Measurements from ENCODE around the gene ODAD2.

Gene ODAD2, protein sequence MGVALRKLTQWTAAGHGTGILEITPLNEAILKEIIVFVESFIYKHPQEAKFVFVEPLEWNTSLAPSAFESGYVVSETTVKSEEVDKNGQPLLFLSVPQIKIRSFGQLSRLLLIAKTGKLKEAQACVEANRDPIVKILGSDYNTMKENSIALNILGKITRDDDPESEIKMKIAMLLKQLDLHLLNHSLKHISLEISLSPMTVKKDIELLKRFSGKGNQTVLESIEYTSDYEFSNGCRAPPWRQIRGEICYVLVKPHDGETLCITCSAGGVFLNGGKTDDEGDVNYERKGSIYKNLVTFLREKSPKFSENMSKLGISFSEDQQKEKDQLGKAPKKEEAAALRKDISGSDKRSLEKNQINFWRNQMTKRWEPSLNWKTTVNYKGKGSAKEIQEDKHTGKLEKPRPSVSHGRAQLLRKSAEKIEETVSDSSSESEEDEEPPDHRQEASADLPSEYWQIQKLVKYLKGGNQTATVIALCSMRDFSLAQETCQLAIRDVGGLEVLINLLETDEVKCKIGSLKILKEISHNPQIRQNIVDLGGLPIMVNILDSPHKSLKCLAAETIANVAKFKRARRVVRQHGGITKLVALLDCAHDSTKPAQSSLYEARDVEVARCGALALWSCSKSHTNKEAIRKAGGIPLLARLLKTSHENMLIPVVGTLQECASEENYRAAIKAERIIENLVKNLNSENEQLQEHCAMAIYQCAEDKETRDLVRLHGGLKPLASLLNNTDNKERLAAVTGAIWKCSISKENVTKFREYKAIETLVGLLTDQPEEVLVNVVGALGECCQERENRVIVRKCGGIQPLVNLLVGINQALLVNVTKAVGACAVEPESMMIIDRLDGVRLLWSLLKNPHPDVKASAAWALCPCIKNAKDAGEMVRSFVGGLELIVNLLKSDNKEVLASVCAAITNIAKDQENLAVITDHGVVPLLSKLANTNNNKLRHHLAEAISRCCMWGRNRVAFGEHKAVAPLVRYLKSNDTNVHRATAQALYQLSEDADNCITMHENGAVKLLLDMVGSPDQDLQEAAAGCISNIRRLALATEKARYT

DNA sequence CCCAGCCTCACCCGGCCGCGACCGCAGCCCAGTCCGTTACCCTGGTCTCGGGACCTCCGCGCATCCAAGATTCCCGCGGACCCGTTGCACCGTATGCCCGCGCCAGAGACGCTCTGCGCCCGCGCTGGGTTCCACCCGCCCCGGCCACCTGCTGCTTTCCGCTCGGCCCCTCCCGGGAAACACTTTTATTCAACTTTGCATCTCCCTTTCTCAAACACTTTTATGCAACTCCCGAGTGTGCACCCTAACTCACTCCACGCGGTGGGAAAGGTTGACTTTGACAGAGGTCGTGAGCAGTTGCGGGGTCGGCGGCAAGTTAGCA is at the start of gene ODAD2:
TSS of gene ODAD2 (minus strand) at position 126 of the 322 bp plus-strand sequence. CDS start 3,937 bp downstream, outside the sequence.
- H3K9me3 ChIP-seq (ENCODE audit: control insufficient read depth, insufficient read depth, low read length) = no peaks in the 10 kb centered on the region
- no peaks in the 10 kb centered on the region for H3K36me3 ChIP-seq (ENCODE audit: insufficient read depth, low read length)
- H3K4me1 ChIP-seq (ENCODE audit: insufficient read depth, low read length) = 0 out of 2 replicates have a peak, but pooled peaks cover 5% of the 10 kb centered on the region
- peak within 1 kb of the TSS; percentile 86 for H3K9ac ChIP-seq (ENCODE audit: low read depth, low read length)

DNA sequence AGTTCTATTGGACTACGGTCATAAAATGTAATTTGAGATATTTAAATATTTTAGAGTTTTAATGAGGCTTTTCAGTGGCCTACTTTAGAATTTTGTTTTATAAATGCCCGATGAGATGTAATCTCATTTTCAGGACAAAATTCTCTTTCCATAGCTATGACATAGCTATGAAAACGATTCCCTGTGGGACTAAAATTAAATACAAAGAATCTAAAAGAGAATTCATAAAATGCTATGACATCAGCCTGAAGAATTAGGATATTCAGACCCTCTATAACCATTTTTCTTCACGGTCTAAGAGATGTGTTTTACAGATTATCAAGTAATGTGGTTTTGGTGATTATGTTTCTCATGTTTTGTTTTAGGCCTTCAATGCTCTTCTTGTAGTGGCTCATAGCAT is 48.2 kb upstream of the ODAD2 start:
- Histone ChIP-seq H3K36me3 (ENCODE audit: insufficient read depth, low read length) (no peaks in the 10 kb centered on the region), H3K9me3 (ENCODE audit: control insufficient read depth, insufficient read depth, low read length) (no peaks in the 10 kb centered on the region), H3K4me1 (ENCODE audit: insufficient read depth, low read length) (no peaks in the 10 kb centered on the region), H3K9ac (ENCODE audit: low read depth, low read length) (no peak overlapping the region)

DNA sequence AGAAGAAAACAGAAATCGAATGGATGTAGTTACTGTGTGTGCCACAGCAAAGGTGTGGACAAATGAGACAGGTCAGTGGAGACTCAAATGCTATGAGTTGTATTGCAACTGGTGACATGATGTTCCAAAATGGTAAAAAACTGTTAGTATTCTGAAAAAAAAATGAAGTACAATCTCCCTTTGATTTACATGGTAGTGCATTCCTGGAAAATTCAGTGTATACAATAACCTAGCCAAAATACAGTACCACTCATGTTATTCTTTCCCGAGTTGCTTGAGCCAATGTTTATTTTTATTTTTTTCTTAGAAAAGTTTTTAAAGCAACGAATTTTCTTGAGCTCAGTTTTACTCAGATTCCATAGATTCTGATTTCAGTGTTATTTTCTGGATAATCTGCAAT is 47.7 kb upstream of the ODAD2 start:
- Histone ChIP-seq H3K36me3 (ENCODE audit: insufficient read depth, low read length) (no peaks in the 10 kb centered on the region), H3K9me3 (ENCODE audit: control insufficient read depth, insufficient read depth, low read length) (no peaks in the 10 kb centered on the region), H3K9ac (ENCODE audit: low read depth, low read length) (no peak overlapping the region), H3K4me1 (ENCODE audit: insufficient read depth, low read length) (no peaks in the 10 kb centered on the region)

DNA sequence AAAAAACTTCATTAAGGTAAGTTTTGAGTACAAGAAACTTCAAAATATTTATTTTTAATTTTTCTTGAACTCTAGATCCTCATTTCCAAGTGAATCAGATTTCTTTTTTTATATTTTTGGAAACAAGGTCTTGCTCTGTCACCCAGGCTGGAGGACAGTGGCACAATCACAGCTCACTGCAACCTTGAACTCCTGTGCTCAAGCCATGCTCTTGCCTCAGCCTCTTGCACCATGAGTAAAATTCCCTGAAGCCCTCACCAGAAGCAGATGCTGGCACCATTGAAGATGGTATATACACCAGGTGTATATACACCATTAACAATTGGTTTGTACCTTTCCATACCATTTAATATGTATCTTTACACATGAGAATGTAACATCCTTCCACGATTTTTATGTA is 45.1 kb upstream of the ODAD2 start:
- no peaks in the 10 kb centered on the region for H3K36me3 ChIP-seq (ENCODE audit: insufficient read depth, low read length)
- H3K9ac ChIP-seq (ENCODE audit: low read depth, low read length) = no peak overlapping the region
- no peaks in the 10 kb centered on the region for H3K4me1 ChIP-seq (ENCODE audit: insufficient read depth, low read length)
- H3K9me3 ChIP-seq (ENCODE audit: control insufficient read depth, insufficient read depth, low read length) = no peaks in the 10 kb centered on the region

DNA sequence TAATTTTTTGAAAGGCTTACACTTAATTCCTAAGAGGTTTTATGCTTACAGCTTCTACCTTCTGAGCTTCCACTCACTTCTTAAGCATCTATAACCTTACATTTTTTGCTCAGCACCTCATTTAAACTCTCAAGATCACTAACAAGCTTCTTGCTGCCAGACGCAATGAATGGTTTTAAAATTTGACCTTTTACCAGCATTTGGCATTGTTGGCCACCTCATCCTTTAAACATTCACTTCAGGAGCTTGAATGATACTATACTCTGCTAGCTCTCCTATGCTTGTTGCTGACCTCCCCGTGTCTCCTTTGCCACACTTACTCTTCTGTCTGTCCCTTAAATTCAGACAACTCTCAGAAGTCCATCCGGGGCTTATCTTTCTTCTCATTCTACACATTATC is 37.7 kb upstream of the ODAD2 start:
- H3K9ac ChIP-seq (ENCODE audit: low read depth, low read length) = no peak overlapping the region

DNA sequence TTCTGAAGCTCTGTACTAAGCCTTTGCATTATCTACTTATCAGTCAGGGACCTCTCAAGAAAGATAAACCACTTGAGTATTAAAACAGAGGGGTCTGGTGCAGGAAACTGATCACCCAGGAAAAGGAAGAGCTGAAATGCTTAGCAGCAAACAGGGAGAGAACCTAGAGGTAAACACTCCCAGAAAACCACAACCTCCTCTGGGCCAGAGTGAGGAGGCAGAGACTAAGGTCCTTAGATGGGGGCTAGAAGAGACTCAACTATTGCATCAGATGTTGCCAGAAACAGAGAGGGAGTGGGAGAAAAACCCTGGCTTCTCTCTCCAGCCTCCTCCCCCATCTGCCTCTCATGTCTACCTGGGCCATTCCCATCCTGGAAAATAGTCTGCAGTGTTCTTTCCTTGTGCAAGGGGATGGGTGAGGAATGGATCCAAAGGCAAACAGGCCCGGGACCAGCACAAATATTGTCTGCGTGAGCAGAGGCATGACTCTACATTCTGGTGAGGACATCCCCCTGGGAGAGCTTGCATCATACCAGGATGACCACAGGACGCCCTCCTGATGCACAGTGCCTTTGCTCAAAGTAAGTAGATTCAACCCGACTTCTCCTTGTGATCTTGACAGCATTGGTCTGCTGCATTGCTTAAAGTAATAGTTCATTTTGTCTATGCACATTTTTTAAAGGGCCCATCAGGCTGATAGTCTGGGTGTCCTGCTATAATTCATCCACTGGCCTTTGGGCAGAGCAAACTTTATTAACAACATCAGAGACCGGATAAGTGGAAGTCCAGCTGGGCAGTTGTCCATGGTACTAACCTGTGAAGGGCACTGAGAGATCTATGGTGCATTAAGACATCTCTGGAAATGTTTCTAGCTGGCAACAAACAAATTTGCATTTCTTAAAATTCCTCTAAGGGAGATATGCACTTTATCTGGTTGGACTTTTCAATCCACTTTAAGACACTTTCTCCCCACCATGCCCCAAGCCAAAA is 22.4 kb upstream of the ODAD2 start:
- Histone ChIP-seq H3K36me3 (ENCODE audit: insufficient read depth, low read length) (no peaks in the 10 kb centered on the region), H3K9me3 (ENCODE audit: control insufficient read depth, insufficient read depth, low read length) (no peaks in the 10 kb centered on the region), H3K9ac (ENCODE audit: low read depth, low read length) (no peak overlapping the region), H3K4me1 (ENCODE audit: insufficient read depth, low read length) (no peaks in the 10 kb centered on the region)

More for the DNA sequence above, 37.7 kb upstream of the ODAD2 start:
- no peaks in the 10 kb centered on the region for H3K4me1 ChIP-seq (ENCODE audit: insufficient read depth, low read length)
- no peaks in the 10 kb centered on the region for H3K36me3 ChIP-seq (ENCODE audit: insufficient read depth, low read length)
- no peaks in the 10 kb centered on the region for H3K9me3 ChIP-seq (ENCODE audit: control insufficient read depth, insufficient read depth, low read length)

DNA sequence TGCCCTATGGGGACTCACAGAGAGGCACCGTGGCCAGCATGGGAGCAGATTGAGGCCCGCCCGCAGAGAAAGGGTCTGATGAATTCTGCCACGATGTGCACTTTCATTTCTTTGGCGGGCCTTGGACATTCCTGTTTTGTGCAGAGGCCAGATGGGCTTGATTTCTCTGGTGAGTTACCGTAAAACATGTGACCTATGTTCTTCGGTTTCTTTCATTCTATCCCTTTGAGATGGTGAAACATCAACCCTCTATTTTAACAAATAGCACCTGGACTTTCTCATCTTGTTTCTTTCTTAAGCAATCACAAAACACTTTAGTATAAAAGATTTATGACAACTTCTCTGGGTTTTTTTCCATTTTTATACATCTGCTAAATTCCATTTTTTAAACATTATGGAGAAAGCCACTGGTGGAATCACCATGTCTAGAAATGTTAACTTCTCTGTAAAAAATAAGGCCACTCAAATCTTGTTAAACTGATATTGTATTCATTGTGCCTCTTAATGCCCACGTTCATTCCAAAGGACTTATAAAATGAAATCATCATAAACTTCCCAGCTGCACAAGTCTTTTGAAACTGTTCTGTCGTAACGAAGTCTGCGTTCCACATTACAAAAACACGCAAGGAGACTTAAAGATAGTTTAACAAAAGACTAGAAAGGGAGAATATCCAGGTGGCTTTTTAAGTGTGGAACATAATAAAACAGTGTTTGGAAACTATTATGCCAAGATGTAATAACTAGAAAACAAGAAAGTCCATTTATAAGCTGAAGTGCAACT is 21.4 kb upstream of the ODAD2 start:
- H3K36me3 ChIP-seq (ENCODE audit: insufficient read depth, low read length) = no peaks in the 10 kb centered on the region
- no peaks in the 10 kb centered on the region for H3K9me3 ChIP-seq (ENCODE audit: control insufficient read depth, insufficient read depth, low read length)
- no peak overlapping the region for H3K9ac ChIP-seq (ENCODE audit: low read depth, low read length)
- no peaks in the 10 kb centered on the region for H3K4me1 ChIP-seq (ENCODE audit: insufficient read depth, low read length)

DNA sequence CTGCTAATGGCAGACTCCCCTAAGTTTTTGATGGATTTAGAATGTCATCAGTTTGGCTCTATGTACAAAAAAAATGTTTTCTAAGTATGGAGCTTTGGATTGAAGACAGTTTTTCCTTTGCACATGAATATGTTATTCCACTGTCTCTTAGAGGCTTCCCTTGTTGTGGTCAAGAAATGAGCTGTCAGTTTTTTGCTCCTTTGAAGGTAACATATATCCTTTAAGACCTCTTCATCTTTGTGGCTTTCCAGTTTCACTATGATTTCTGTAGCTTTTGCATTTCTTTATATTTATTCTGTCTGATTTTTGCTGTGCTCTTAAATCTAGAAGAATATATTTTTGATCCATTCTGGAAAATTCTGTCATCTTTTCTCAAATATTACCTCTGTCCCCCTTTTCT is 15.8 kb upstream of the ODAD2 start:
- H3K4me1 ChIP-seq (ENCODE audit: insufficient read depth, low read length) = no peaks in the 10 kb centered on the region
- H3K9ac ChIP-seq (ENCODE audit: low read depth, low read length) = no peak overlapping the region
- no peaks in the 10 kb centered on the region for H3K9me3 ChIP-seq (ENCODE audit: control insufficient read depth, insufficient read depth, low read length)
- no peaks in the 10 kb centered on the region for H3K36me3 ChIP-seq (ENCODE audit: insufficient read depth, low read length)

DNA sequence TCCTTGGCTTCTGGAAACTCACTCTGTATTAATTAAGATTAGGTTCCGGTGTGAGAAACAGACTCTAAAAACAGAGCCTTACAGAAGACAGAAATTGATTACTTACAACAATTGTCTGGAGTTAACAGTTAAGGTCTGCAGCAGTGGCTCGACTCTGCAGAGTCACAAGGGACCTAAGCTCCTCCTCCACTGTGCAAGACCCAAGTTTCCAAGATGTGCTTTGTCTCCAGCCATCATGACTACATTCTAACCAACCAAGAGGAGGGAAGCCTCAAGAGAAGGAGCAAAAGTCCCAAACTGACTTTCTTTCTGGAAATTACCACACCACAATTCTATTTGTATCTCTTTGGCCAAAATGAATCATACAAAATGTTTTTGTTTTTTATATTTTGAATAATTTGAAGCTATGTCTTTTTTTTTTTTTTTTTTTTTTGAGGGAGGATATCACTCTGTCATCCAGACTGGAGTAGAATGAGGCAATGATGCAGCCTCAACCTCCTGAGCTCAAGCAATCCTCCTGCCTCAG is 14.2 kb upstream of the ODAD2 start:
- no peaks in the 10 kb centered on the region for H3K4me1 ChIP-seq (ENCODE audit: insufficient read depth, low read length)
- no peaks in the 10 kb centered on the region for H3K9me3 ChIP-seq (ENCODE audit: control insufficient read depth, insufficient read depth, low read length)
- no peak overlapping the region for H3K9ac ChIP-seq (ENCODE audit: low read depth, low read length)
- H3K36me3 ChIP-seq (ENCODE audit: insufficient read depth, low read length) = no peaks in the 10 kb centered on the region

DNA sequence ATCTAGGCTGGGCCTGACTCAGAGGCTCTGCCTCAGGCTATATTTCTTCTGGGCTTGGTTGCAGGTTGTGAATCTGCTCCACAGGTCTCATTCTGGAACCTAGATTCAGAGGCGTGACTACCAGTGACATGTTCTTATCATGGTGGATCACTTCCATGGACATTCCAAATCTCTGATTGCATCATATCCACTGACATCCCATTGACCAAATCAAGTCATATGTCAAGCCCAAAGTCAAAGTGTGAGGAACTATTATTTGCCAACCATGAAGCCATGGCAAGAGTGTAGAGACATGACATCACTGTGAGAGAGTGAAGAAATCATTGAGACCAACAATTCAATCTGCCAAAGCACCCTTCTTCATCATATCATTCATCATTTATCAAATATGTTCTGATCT is 11.9 kb upstream of the ODAD2 start:
- no peak overlapping the region for H3K9ac ChIP-seq (ENCODE audit: low read depth, low read length)
- H3K9me3 ChIP-seq (ENCODE audit: control insufficient read depth, insufficient read depth, low read length) = no peaks in the 10 kb centered on the region
- H3K36me3 ChIP-seq (ENCODE audit: insufficient read depth, low read length) = no peaks in the 10 kb centered on the region

DNA sequence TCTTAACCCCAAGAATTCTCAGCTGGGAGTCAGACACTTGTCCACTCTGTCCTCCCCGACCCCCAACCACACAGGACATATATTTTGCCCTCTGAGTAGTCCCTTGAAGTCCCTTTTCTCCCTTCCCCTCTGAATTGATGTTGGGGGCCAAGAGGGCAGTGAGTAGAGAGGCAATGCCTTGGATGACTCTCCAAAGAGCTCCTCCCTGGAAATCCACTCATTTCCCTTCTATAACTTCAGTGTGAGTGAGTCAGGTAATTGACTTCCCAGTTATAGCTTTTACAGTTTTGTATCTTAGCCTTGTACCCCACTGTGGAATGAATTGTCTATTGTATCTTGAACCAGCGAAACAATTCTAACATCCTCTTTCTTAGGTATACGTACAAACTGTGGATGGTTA is 9.2 kb upstream of the ODAD2 start:
- H3K4me1 ChIP-seq (ENCODE audit: insufficient read depth, low read length) = no peaks in the 10 kb centered on the region
- no peaks in the 10 kb centered on the region for H3K9me3 ChIP-seq (ENCODE audit: control insufficient read depth, insufficient read depth, low read length)
- no peak overlapping the region; the same call in 1 of the 2 replicates for H3K9ac ChIP-seq (ENCODE audit: low read depth, low read length)

More for the DNA sequence above, 11.9 kb upstream of the ODAD2 start:
- no peaks in the 10 kb centered on the region for H3K4me1 ChIP-seq (ENCODE audit: insufficient read depth, low read length)

DNA sequence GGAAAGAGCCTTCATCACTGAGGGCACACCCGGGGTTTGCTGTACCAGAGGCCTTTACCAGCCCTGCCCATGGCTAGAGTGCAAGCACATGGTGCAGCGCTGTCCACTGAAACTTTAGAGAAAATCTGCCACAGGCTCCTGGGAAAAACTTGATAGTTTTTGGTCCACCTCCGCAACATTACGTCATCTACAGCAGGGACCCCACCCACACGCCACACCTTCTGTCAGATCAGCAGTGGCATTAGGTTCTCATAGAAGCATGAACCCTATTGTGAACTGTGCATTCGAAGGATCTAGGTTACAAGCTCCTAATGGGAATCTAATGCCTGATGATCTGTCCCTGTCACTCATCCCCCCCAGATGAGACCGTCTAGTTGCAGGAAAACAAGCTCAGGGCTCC is 2.5 kb upstream of the ODAD2 start:
- Histone ChIP-seq H3K9me3 (ENCODE audit: control insufficient read depth, insufficient read depth, low read length) (no peaks in the 10 kb centered on the region), H3K4me1 (ENCODE audit: insufficient read depth, low read length) (0 out of 2 replicates have a peak, but pooled peaks cover 5% of the 10 kb centered on the region), H3K36me3 (ENCODE audit: insufficient read depth, low read length) (no peaks in the 10 kb centered on the region), H3K9ac (ENCODE audit: low read depth, low read length) (no peak overlapping the region)

More for the DNA sequence above, 9.2 kb upstream of the ODAD2 start:
- H3K36me3 ChIP-seq (ENCODE audit: insufficient read depth, low read length) = no peaks in the 10 kb centered on the region

All from ES-I3 (cell line).